Stimulated activated CD4-positive, alpha-beta T cell treated with anti-CD3 and anti-CD28 coated beads, Interleukin-15, amount 100 ng/mL, for 24 hours (primary cell): ENCODE data around the gene SKIC3.

ENCODE experiments used
- DNase-seq: peaks from one replicate; pipeline ENCODE4 v3.0.0-alpha.2; 2020

The SKIC3 gene

DNA sequence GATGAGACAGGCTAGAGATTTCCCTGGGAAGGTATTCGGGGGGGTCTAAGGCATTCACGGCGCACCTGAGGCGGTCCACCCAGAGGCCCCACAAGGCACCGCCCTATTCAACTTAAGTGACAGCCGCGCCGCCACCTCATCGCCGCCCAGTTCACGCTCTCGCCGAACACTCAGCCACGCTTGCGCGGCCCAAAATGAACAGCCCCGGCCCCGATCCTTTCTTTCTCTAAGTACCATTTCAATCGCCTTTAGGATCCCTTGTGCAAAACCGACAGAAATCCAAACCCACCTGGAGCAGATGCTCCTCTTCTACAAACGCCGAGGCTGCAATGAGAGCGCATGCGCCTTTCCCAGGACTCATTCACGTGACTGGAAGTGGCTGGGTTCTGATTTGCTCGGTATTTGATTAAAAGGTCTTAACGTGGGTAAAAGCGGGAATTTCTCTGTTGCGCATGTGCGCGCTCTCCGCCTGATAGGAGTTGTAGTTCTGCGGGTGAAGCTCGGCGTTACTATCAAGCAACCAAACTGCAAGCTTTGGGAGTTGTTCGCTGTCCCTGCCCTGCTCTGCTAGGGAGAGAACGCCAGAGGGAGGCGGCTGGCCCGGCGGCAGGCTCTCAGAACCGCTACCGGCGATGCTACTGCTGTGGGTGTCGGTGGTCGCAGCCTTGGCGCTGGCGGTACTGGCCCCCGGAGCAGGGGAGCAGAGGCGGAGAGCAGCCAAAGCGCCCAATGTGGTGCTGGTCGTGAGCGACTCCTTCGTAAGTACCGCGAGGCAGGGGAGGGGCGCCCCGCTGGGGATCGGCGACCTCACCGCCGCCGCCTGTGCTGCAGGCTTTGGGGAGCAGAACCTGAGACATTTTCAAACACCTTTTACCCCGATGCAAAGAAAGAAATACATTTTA lies at the start of gene SKIC3, which contains the start of gene ARSK:
TSS of gene SKIC3 (minus strand) at position 331 of the 902 bp plus-strand sequence. CDS start 7,827 bp downstream, outside the sequence.
TSS of gene ARSK (plus strand) at position 455 of the 902 bp plus-strand sequence. CDS start at position 633, 178 bp downstream.
- peak; percentile 90 for DNase-seq

- DNase-seq = no peak
Measured at GRCh38 chr5:95600557-95600956, 45.8 kb upstream of the SKIC3 start.

DNA sequence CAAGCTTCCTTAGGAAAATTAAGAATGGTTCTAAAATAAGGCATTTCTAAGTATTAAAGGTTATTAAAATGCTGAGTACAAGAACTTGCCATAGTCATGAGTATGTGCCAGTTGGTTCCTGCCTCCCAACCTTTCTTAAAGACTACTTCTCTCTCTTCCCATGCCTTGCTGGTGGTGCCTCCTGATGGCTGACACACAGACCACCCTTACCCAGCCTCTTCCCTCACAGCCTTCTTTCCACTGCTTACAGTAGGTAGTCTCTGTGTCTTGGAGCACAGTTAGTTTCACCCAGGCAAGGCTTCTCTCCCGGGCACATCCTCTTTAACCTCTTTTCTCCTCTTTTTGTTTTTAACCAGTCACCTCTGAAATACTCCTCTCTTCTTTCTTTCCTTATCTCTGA lies 44.5 kb upstream of the SKIC3 start:
- DNase-seq = no peak

GRCh38 chr5:95595289-95595931 lies 40.6 kb upstream of the SKIC3 start:
- DNase-seq = no peak

DNA sequence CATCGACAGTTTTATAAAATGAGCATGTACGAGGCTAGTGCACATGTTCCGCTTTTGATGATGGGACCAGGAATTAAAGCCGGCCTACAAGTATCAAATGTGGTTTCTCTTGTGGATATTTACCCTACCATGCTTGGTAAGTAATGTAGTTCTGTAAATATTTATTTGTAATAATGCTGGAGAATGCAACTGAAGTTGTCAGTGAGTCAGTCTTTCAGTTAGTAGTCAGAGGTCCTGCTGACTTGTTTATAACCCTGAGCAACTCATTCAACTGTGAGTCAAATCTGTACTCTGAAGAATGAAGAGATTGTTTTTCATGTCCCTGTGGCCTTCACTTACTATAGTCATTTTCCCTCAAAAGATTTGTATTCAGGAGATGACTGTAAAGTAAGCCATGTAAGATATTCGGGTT lies 36.7 kb upstream of the SKIC3 start:
- DNase-seq = no peak

DNA sequence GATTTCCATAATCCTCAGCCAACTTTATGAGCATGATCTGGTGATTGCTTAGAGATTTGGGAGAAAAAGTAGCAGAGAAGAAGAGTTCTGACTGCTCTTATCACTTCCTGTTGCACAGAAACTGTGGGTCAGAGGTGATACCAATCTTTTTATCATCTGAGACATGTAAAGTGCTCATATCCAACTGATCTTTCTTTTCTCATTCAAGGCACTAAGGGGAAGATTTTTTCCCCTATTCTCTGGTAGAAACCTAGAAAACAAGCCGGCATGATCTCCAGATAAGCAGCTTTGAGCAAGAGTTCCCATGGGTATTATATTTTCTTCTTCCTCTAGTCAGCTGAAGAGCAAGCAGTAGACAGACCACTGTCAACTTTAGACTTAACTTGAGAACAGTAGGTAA lies 36.1 kb upstream of the SKIC3 start:
- DNase-seq = no peak

DNA sequence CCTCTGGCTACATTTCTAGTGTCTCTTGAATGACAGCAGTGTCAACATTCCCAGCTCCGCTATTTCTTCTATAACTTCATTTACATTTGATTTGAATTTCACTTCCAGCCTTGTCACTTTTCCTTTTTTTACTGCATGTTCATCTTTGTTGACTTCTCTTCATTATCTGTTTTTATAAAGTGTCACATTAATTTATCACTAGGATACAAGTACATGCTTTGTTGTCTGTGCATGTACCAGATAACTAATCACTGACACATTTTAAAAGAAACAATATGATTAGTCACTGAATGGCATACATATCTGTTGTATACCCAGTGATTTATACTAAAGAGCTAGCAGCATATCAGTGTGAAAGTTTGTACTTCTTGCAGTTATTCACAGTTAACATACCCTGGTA lies 29.2 kb upstream of the SKIC3 start:
- DNase-seq = no peak

- no peak for DNase-seq
Measured at GRCh38 chr5:95581576-95581975, 26.8 kb upstream of the SKIC3 start.

- DNase-seq = no peak
Measured at GRCh38 chr5:95572016-95572415, 17.2 kb upstream of the SKIC3 start.

GRCh38 chr5:95565280-95565920 lies 10.6 kb upstream of the SKIC3 start:
- DNase-seq = no peak

DNA sequence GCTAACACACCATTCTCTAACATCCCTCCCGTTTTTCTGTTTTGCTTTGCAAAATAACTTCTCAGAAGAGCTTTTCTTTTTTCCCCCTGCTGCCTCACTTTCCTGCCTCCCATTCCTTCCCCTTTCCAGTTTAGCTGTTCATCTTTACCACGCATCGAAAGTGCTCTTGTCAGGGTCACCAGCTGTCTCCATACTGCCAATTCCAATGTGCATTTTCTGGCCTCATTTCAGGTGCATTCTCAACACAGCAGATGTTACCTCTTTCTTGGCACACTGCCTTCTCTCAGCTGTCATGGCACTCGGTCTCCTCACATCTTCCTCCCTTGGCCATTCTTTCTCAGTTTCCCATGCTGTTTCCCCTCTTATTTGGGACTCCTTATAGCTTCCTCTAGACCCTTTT lies 9.7 kb upstream of the SKIC3 start:
- DNase-seq = no peak

GRCh38 chr5:95563367-95563766 lies 8.6 kb upstream of the SKIC3 start:
- DNase-seq = no peak

DNA sequence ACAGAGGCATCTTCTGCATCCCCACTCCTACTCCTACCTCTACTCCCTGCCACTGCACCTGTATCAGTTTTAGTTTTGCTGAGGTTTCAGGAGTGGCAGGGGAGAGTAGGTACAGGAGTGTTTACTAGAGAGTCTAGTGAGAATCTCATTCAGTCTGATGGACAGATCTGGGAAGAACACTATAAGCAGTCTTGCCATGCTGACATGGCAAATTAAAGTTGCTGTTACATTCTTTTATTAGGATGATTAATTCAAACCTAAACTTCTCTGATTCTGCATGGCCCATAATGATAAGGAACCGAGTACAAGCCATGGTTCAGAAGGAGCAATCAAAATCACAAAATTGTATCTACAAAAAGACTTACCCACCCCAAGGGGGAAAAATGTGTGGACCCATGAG lies 7.5 kb upstream of the SKIC3 start:
- DNase-seq = no peak

DNA sequence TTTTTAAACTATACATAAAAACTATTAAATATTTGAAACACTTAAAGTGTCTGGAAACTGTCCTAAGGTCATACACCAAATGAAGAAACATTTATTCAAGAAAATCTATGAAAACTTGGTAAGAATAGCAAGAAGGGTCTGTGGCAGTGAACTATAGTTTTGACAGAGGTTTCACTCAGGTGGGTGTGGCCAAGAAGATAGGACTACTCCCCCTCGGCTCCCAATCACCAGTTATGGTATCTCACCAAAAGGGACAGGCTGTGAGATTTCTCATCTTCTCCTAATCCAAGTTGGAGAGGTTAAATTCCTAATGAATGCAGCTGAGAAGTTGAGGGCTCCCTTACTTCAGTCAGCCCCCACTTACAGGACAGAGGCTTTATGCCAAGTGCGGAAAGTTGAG lies 3.1 kb upstream of the SKIC3 start:
- DNase-seq = no peak

- DNase-seq = no peak
Measured at GRCh38 chr5:95555553-95555952, 776 bp upstream of the SKIC3 start.

DNA sequence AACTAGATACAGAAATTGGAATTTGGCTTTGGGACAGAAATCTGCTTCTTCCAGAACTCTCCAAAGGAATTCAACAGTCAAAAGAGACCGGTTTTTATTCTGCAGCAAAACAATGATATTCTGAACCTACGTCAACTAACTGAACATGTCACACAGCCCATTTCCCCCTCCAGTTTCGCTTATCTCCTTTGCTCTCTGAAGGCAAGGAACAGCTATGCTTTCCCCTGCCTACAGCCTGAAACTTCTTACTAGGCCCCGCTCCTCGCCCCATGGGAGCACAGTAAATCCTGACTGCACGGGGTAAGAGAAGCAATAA lies 488 bp downstream of the SKIC3 start:
- no peak for DNase-seq

DNA sequence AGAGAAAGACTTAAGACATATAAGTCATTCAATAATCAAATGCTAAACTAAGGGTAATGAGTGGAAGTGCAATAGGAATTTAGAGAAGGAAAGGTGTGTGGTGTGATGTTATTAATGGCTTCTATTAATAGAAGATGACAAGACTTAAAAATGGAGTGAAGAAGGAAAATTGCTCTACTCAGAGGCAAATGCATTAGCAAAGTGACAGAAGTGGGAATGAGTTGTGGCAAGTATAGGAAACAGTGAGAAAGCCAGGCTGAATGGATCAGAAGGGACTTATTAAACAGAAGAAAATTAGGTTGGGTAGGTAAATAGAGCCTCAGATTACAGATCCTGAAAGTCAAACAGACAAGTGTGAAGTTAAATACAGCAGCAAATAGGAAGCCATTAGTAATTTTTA lies 5.7 kb downstream of the SKIC3 start:
- DNase-seq = no peak

GRCh38 chr5:95543017-95543705 lies 11.6 kb downstream of the SKIC3 start:
- DNase-seq = no peak

- DNase-seq = no peak
Measured at GRCh38 chr5:95537501-95537900, 17.3 kb downstream of the SKIC3 start.

- no peak for DNase-seq
Measured at GRCh38 chr5:95533761-95534160, 21.0 kb downstream of the SKIC3 start.

DNA sequence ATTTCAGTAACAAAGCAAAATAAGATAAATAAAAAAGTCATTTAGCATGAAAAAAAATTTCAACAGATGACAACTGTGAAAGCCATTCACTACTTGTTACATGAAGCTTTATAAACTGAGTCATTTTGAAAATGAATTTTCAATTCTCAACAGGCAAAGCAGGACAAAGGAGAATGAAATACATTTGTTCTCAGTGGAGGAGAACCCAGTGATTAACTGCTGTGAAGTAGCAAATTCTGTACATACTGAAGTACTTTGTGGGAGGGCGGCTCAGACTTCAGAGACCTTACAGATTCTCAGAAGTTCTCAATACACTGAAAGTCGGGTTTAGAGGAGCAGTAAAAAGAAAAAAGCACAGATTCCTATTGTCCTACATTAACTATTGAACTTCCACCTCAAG lies 21.7 kb downstream of the SKIC3 start:
- no peak for DNase-seq

GRCh38 chr5:95532415-95532814 lies 22.4 kb downstream of the SKIC3 start:
- no peak for DNase-seq

DNA sequence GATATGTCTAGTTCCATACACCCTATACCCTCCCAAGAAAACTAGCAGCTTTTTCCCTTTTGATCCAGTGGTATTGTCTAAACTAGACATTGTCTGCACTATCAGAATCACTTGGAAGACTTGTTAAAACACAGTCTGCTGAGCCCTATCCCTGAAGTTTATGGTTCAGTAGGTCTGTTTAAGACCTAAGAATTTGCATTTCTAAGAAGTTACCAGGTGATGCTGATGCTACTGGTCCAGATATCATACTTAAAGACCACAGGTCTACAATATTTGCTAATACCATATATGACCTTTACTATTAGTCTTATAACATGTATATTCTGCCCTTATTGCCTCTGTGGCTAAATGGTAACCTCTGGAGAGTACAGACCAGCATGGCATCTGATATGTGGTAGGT lies 23.3 kb downstream of the SKIC3 start:
- no peak for DNase-seq
